ENCODE measurements around the gene KRTAP1-4.

DNA sequence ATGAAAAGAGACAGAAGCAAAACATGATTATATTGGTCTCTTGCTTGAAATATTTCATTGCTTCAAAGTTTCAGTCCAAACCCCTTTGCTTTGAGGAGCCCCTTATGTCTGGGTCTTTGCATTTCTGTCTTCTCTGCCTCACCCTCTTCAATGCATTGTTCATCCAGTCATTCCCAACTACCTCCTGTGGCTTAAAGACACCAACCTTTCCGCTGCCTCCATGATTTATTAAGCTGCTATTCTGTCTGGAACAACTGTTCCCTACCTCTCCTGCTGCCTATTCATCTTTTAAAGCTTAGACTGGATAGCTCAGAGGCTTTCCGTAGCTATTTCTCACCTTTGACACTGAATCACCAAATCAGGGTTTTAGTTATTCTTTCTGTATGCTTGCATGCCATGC lies 32.6 kb downstream of the KRTAP1-4 start:
- TF ChIP-seq, protein P1, sequence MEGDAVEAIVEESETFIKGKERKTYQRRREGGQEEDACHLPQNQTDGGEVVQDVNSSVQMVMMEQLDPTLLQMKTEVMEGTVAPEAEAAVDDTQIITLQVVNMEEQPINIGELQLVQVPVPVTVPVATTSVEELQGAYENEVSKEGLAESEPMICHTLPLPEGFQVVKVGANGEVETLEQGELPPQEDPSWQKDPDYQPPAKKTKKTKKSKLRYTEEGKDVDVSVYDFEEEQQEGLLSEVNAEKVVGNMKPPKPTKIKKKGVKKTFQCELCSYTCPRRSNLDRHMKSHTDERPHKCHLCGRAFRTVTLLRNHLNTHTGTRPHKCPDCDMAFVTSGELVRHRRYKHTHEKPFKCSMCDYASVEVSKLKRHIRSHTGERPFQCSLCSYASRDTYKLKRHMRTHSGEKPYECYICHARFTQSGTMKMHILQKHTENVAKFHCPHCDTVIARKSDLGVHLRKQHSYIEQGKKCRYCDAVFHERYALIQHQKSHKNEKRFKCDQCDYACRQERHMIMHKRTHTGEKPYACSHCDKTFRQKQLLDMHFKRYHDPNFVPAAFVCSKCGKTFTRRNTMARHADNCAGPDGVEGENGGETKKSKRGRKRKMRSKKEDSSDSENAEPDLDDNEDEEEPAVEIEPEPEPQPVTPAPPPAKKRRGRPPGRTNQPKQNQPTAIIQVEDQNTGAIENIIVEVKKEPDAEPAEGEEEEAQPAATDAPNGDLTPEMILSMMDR (IDR thresholded peaks at IDR 0.05), result no peak
- TF ChIP-seq POLR2A (IDR thresholded peaks at IDR 0.05), result no peak
- TF ChIP-seq EP300 (IDR thresholded peaks at IDR 0.05), result no peak
